ENCODE data around the gene ACKR4. TPM values are rescaled to one million over a fixed set of nuclear protein-coding genes. Genes with fewer than 3 reads are reported as not detected.
A peak's percentile ranks its signal among the peaks of the same experiment; 100 is the strongest.

The ACKR4 gene
- total and polyA plus RNA-seq, 12 donors, result 0.36 to 2.4 (median 1.5) TPM

DNA sequence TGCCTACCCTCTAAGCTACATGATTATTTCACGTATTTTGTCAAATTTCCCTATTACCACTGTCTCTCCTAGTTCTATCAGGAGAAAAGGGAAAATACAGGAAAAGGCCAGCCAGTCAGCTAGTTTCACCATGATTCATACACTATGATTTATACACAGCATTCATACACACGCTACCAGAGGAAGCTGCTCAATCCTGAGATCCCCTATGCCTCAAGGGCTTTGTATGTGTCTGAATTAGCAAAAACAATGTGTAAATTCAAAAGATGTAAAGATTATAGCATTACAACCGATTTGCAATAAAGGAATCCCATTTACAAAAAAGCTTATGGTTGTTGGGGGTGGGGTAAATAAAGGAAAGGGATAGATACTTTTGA lies 3.1 kb upstream of the ACKR4 start:
- Histone ChIP-seq H3K4me3 (no peak overlapping the region), H3K9me3 (replicated peaks in 1 of 3) (no peaks in the 10 kb centered on the region), H3K27me3 (no peaks in the 10 kb centered on the region), H3K27ac (peak overlapping the region in 3 of 5 donors; percentile 37 to 59 (median 47)), H3K4me1 (replicated peaks in 1 of 2) (peaks cover 14 to 31% of the 10 kb centered on the region in 2 donors), H3K36me3 (replicated peaks in 1 of 2) (no peaks in the 10 kb centered on the region)
- 27 to 43% (median 39%) methylated on average over 3 of the region's 3 CpGs for WGBS, 4 donors
- peak in 3 of 7 donors; percentile 11 to 30 (median 20) for DNase-seq
- TF ChIP-seq, protein P1, sequence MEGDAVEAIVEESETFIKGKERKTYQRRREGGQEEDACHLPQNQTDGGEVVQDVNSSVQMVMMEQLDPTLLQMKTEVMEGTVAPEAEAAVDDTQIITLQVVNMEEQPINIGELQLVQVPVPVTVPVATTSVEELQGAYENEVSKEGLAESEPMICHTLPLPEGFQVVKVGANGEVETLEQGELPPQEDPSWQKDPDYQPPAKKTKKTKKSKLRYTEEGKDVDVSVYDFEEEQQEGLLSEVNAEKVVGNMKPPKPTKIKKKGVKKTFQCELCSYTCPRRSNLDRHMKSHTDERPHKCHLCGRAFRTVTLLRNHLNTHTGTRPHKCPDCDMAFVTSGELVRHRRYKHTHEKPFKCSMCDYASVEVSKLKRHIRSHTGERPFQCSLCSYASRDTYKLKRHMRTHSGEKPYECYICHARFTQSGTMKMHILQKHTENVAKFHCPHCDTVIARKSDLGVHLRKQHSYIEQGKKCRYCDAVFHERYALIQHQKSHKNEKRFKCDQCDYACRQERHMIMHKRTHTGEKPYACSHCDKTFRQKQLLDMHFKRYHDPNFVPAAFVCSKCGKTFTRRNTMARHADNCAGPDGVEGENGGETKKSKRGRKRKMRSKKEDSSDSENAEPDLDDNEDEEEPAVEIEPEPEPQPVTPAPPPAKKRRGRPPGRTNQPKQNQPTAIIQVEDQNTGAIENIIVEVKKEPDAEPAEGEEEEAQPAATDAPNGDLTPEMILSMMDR (IDR thresholded peaks at IDR 0.05), result no peak
- TF ChIP-seq POLR2A (IDR thresholded peaks at IDR 0.05), result no peak
- intact Hi-C loops (cut with DNase I), result no loop called here

DNA sequence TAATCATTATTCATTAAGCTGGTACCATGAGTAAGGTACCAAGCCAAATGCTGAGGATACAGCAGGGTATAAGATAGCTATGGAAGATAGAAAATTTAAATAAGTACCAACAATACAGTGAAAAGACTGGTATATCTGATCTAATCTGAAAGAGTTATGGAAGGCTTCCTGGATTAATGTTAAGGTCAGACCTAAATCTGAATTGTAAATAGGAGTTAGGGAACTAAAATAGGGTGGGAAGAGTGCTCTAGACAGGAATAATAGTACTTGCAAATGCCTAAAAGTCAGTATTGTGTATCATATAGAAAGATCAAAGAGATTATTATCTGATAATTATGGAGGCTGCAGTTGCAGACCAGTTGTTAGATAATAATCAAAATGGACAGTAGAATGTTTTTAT lies 2.6 kb upstream of the ACKR4 start:
- DNase-seq, result no peak
- H3K4me1 ChIP-seq (replicated peaks in 1 of 2), result peaks cover 14 to 31% of the 10 kb centered on the region in 2 donors
- intact Hi-C loops (cut with DNase I), result no loop called here
- peak overlapping the region in 1 of 5 donors; percentile 37 for H3K27ac ChIP-seq
- H3K4me3 ChIP-seq, result no peak overlapping the region
- TF ChIP-seq, protein P1 (IDR thresholded peaks at IDR 0.05), result no peak
- no peaks in the 10 kb centered on the region for H3K36me3 ChIP-seq (replicated peaks in 1 of 2)
- no peaks in the 10 kb centered on the region for H3K27me3 ChIP-seq
- H3K9me3 ChIP-seq (replicated peaks in 1 of 3), result no peaks in the 10 kb centered on the region

DNA sequence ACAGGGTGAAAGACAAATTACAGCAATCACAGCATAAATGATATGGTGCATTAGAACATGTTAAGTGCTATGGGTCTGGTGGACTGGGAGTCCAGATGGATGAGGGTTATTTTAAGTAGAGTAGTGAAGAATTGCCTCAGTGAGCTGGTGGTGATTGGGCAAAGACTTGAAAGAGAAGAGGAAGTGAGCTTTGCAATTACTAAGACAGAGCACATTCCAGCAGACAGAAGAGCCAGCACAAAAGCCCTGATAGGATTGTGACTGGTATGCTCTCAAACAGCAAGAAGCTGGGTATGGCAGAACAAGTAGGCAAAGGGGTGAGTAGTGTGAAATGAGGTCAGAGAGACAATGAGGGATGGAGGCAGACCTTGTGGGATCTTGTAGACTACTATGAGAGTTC lies 2.1 kb upstream of the ACKR4 start:
- DNase-seq, result no peak
- TF ChIP-seq, protein P1 (IDR thresholded peaks at IDR 0.05), result no peak
- TF ChIP-seq POLR2A (IDR thresholded peaks at IDR 0.05), result no peak

DNA sequence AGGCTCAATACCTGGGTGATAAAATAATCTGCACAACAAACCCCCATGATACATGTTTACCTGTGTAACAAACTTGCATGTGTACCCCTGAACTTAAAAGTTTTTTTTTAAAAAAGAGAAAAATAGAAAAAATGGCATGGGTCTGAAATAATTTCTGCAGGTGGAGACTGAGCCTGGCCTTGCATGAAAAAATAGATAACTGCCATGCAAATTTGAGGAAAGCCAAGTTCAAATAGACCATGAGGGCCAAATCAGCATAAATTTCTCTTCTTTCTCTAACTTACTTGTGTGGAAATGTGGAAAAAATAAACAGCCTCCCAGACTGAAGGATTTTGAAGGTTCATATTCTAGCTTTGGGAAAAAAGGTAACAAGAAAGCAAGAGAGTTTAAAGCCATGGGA lies 744 bp upstream of the ACKR4 start:
- no peak for TF ChIP-seq POLR2A (IDR thresholded peaks at IDR 0.05)
- TF ChIP-seq, protein P1 (IDR thresholded peaks at IDR 0.05), result no peak
- H3K9me3 ChIP-seq (replicated peaks in 1 of 3), result no peaks in the 10 kb centered on the region
- no peak overlapping the region for H3K4me3 ChIP-seq
- H3K36me3 ChIP-seq (replicated peaks in 1 of 2), result no peaks in the 10 kb centered on the region
- no peaks in the 10 kb centered on the region for H3K27me3 ChIP-seq
- no peak for DNase-seq
- H3K4me1 ChIP-seq (replicated peaks in 1 of 2), result peaks cover 14 to 31% of the 10 kb centered on the region in 2 donors
- H3K27ac ChIP-seq, result no peak overlapping the region
- intact Hi-C loops (cut with DNase I), result no loop called here

More for the DNA sequence above, 2.1 kb upstream of the ACKR4 start:
- H3K27ac ChIP-seq, result no peak overlapping the region
- H3K27me3 ChIP-seq, result no peaks in the 10 kb centered on the region
- intact Hi-C loops (cut with DNase I), result no loop called here
- no peaks in the 10 kb centered on the region for H3K36me3 ChIP-seq (replicated peaks in 1 of 2)
- peaks cover 14 to 31% of the 10 kb centered on the region in 2 donors for H3K4me1 ChIP-seq (replicated peaks in 1 of 2)
- no peaks in the 10 kb centered on the region for H3K9me3 ChIP-seq (replicated peaks in 1 of 3)
- H3K4me3 ChIP-seq, result no peak overlapping the region

Measured in adrenal gland (tissue), 12 donors.